C4-2B (cell line): ENCODE measurements around the gene LMOD1.

Experiments
- H3K27ac ChIP-seq: fragments of 450-650 bp; 2 replicates; pipeline ENCODE4 v1.5.1; 2017
- CTCF ChIP-seq: fragments of 450-650 bp; conservative IDR thresholded peaks from 2 replicates; pipeline ENCODE4 v1.5.1; 2017; ENCODE audit warnings: mild to moderate bottlenecking
- ZFX ChIP-seq: fragments of 450-650 bp; IDR thresholded peaks from 2 replicates; pipeline ENCODE4 v1.6.1; 2017

LMOD1 gene

GRCh38 chr1:201938440-201939035 is 7.8 kb downstream of the LMOD1 start:
- TF ChIP-seq ZFX, result no peak
- TF ChIP-seq CTCF, result no peak
- H3K27ac ChIP-seq, result no peak overlapping the region

GRCh38 chr1:201937624-201938213 is 8.6 kb downstream of the LMOD1 start:
- TF ChIP-seq ZFX, result no peak
- TF ChIP-seq CTCF, result no peak
- H3K27ac ChIP-seq, result no peak overlapping the region

GRCh38 chr1:201933840-201934430 is 12.4 kb downstream of the LMOD1 start:
- H3K27ac ChIP-seq, result no peak overlapping the region
- no peak for TF ChIP-seq CTCF
- TF ChIP-seq ZFX, result no peak

GRCh38 chr1:201930803-201931202 is 15.5 kb downstream of the LMOD1 start:
- no peak for TF ChIP-seq CTCF
- no peak for TF ChIP-seq ZFX
- no peak overlapping the region for H3K27ac ChIP-seq

- TF ChIP-seq ZFX (no peak), CTCF (no peak)
- no peak overlapping the region for H3K27ac ChIP-seq
These were observed 16.2 kb downstream of the LMOD1 start for GRCh38 chr1:201930137-201930536.

- TF ChIP-seq ZFX, result no peak
- no peak for TF ChIP-seq CTCF
- no peak overlapping the region for H3K27ac ChIP-seq
These were observed 18.1 kb downstream of the LMOD1 start for GRCh38 chr1:201928266-201928665.

GRCh38 chr1:201925981-201926645 is 20.2 kb downstream of the LMOD1 start:
- no peak for TF ChIP-seq ZFX
- TF ChIP-seq CTCF, result no peak
- no peak overlapping the region for H3K27ac ChIP-seq
